T follicular helper cell (primary cell): ENCODE measurements around the gene SCAANT1.

Experiments
- DNase-seq: peaks from one replicate; pipeline ENCODE4 v3.0.0-alpha.2; 2020; ENCODE audit warnings: low read depth
- total RNA-seq, 2 experiments: gene quantifications; one replicate each; lab custom pipeline; 2026; lab: John Stamatoyannopoulos, UW

The SCAANT1 gene
- total RNA-seq, result 0.06 to 0.13 reads per million in 2 experiments

- peak; percentile 72 for DNase-seq
Observed at GRCh38 chr3:63911873-63912767, at the start of gene SCAANT1. TSS of gene SCAANT1 (minus strand) at chr3:63912383.

- no peak for DNase-seq
Observed at GRCh38 chr3:63961891-63962290, 49.7 kb upstream of the SCAANT1 start.

GRCh38 chr3:63960048-63960711 is 48.0 kb upstream of the SCAANT1 start:
- DNase-seq, result no peak

- DNase-seq, result no peak
Observed at GRCh38 chr3:63959146-63959545, 47.0 kb upstream of the SCAANT1 start.

- DNase-seq, result no peak
Observed at GRCh38 chr3:63955830-63956545, 43.8 kb upstream of the SCAANT1 start.

GRCh38 chr3:63955036-63955650 is 43.0 kb upstream of the SCAANT1 start:
- no peak for DNase-seq

GRCh38 chr3:63954182-63954581 is 42.0 kb upstream of the SCAANT1 start:
- DNase-seq, result no peak

GRCh38 chr3:63952248-63952594 is 40.0 kb upstream of the SCAANT1 start:
- no peak for DNase-seq

- no peak for DNase-seq
Observed at GRCh38 chr3:63951492-63952247, 39.5 kb upstream of the SCAANT1 start.

GRCh38 chr3:63950698-63951097 is 38.5 kb upstream of the SCAANT1 start:
- no peak for DNase-seq

GRCh38 chr3:63949005-63949404 is 36.8 kb upstream of the SCAANT1 start:
- DNase-seq, result no peak

GRCh38 chr3:63947594-63947993 is 35.4 kb upstream of the SCAANT1 start:
- DNase-seq, result no peak

GRCh38 chr3:63946753-63947152 is 34.6 kb upstream of the SCAANT1 start:
- no peak for DNase-seq

- DNase-seq, result no peak
Observed at GRCh38 chr3:63945558-63946096, 33.4 kb upstream of the SCAANT1 start.

- DNase-seq, result no peak
Observed at GRCh38 chr3:63943678-63944077, 31.5 kb upstream of the SCAANT1 start.

GRCh38 chr3:63942528-63942927 is 30.3 kb upstream of the SCAANT1 start:
- DNase-seq, result no peak

GRCh38 chr3:63940389-63940757 is 28.2 kb upstream of the SCAANT1 start:
- DNase-seq, result no peak

- DNase-seq, result no peak
Observed at GRCh38 chr3:63937661-63938651, 25.8 kb upstream of the SCAANT1 start.

- no peak for DNase-seq
Observed at GRCh38 chr3:63936925-63937324, 24.7 kb upstream of the SCAANT1 start.
